ENCODE measurements around the gene RBMS1.

The RBMS1 gene

GRCh38 chr2:160457588-160457987, 36.0 kb downstream of the RBMS1 start:
- Histone ChIP-seq H2BK5ac (ENCODE audit: low read length) (no peak overlapping the region), H2BK15ac (ENCODE audit: low read length) (no peak overlapping the region), H3K27ac (replicated peaks; ENCODE audit: low read length) (no peak overlapping the region), H2AK5ac (ENCODE audit: low read depth, low read length) (no peak overlapping the region), H3K27me3 (ENCODE audit: control insufficient read depth in 3 of 3, insufficient read depth in 3 of 3, low read depth in 1 of 3, low read length in 3 of 3) (no peaks in the 10 kb centered on the region), H2AFZ (ENCODE audit: low read length) (no peak overlapping the region), H3K4me1 (ENCODE audit: control insufficient read depth in 2 of 2, insufficient read depth in 1 of 2, low read depth in 1 of 2, low read length in 2 of 2) (peaks cover 2% of the 10 kb centered on the region in 2 donors), H3K14ac (ENCODE audit: low read length) (no peak overlapping the region), H3K4ac (ENCODE audit: low read length) (no peak overlapping the region), H3K36me3 (replicated peaks in 1 of 2; ENCODE audit: control insufficient read depth in 2 of 2, insufficient read depth in 2 of 2, low read length in 2 of 2) (peaks cover 0 to 14% of the 10 kb centered on the region in 2 donors), H3K4me2 (ENCODE audit: insufficient read depth, low read length, poor library complexity, severe bottlenecking) (no peak overlapping the region), H2BK12ac (ENCODE audit: low read length) (no peak overlapping the region), H3K79me1 (ENCODE audit: low read depth, low read length) (no peaks in the 10 kb centered on the region), H4K8ac (ENCODE audit: low read depth, low read length) (no peak overlapping the region), H3K23ac (ENCODE audit: low read depth, low read length, poor library complexity) (no peak overlapping the region), H3K18ac (ENCODE audit: low read length) (no peak overlapping the region), H4K91ac (ENCODE audit: low read depth, low read length, poor library complexity) (no peak overlapping the region), H2BK120ac (ENCODE audit: low read depth, low read length) (no peak overlapping the region), H3K9ac (ENCODE audit: low read depth, low read length, poor library complexity) (no peak overlapping the region), H3K4me3 (ENCODE audit: low read length in 2 of 2) (no peak overlapping the region), H3K9me3 (replicated peaks in 1 of 2; ENCODE audit: control insufficient read depth in 2 of 2, insufficient read depth in 1 of 2, low read depth in 1 of 2, low read length in 2 of 2) (no peaks in the 10 kb centered on the region)
- no CpG with 5 or more reads among the region's 5 CpGs for WGBS, 2 donors (ENCODE audit: extremely low coverage in 2 of 2, insufficient read length in 2 of 2, insufficient replicate concordance in 1 of 2)
- DNase-seq (ENCODE audit: low spot score) = no peak

GRCh38 chr2:160454070-160454797, 39.4 kb downstream of the RBMS1 start:
- H3K79me1 ChIP-seq (ENCODE audit: low read depth, low read length) = no peaks in the 10 kb centered on the region
- no peak for DNase-seq (ENCODE audit: low spot score)
- no peak overlapping the region for H4K91ac ChIP-seq (ENCODE audit: low read depth, low read length, poor library complexity)
- peaks cover 2% of the 10 kb centered on the region in 2 donors for H3K4me1 ChIP-seq (ENCODE audit: control insufficient read depth in 2 of 2, insufficient read depth in 1 of 2, low read depth in 1 of 2, low read length in 2 of 2)
- no peaks in the 10 kb centered on the region for H3K27me3 ChIP-seq (ENCODE audit: control insufficient read depth in 3 of 3, insufficient read depth in 3 of 3, low read depth in 1 of 3, low read length in 3 of 3)
- no peak overlapping the region for H2BK5ac ChIP-seq (ENCODE audit: low read length)
- H3K4ac ChIP-seq (ENCODE audit: low read length) = no peak overlapping the region
- no peak overlapping the region for H3K4me2 ChIP-seq (ENCODE audit: insufficient read depth, low read length, poor library complexity, severe bottlenecking)
- no peak overlapping the region for H2BK15ac ChIP-seq (ENCODE audit: low read length)
- no peak overlapping the region for H2BK120ac ChIP-seq (ENCODE audit: low read depth, low read length)
- peaks cover 0 to 3% of the 10 kb centered on the region in 2 donors for H3K9me3 ChIP-seq (replicated peaks in 1 of 2; ENCODE audit: control insufficient read depth in 2 of 2, insufficient read depth in 1 of 2, low read depth in 1 of 2, low read length in 2 of 2)
- H3K23ac ChIP-seq (ENCODE audit: low read depth, low read length, poor library complexity) = no peak overlapping the region
- H3K27ac ChIP-seq (replicated peaks; ENCODE audit: low read length) = no peak overlapping the region
- no peak overlapping the region for H4K8ac ChIP-seq (ENCODE audit: low read depth, low read length)
- no peak overlapping the region for H2BK12ac ChIP-seq (ENCODE audit: low read length)
- H3K14ac ChIP-seq (ENCODE audit: low read length) = no peak overlapping the region
- WGBS, 2 donors (ENCODE audit: extremely low coverage in 2 of 2, insufficient read length in 2 of 2, insufficient replicate concordance in 1 of 2) = no CpG with 5 or more reads among the region's 2 CpGs
- H3K4me3 ChIP-seq (ENCODE audit: low read length in 2 of 2) = no peak overlapping the region
- H3K18ac ChIP-seq (ENCODE audit: low read length) = no peak overlapping the region
- peaks cover 0 to 14% of the 10 kb centered on the region in 2 donors for H3K36me3 ChIP-seq (replicated peaks in 1 of 2; ENCODE audit: control insufficient read depth in 2 of 2, insufficient read depth in 2 of 2, low read length in 2 of 2)
- no peak overlapping the region for H2AK5ac ChIP-seq (ENCODE audit: low read depth, low read length)
- no peak overlapping the region for H2AFZ ChIP-seq (ENCODE audit: low read length)
- H3K9ac ChIP-seq (ENCODE audit: low read depth, low read length, poor library complexity) = no peak overlapping the region

GRCh38 chr2:160453111-160453820, 40.3 kb downstream of the RBMS1 start:
- Histone ChIP-seq H3K27ac (replicated peaks; ENCODE audit: low read length) (no peak overlapping the region), H3K9me3 (replicated peaks in 1 of 2; ENCODE audit: control insufficient read depth in 2 of 2, insufficient read depth in 1 of 2, low read depth in 1 of 2, low read length in 2 of 2) (peaks cover 0 to 3% of the 10 kb centered on the region in 2 donors), H2BK12ac (ENCODE audit: low read length) (no peak overlapping the region), H3K4me1 (ENCODE audit: control insufficient read depth in 2 of 2, insufficient read depth in 1 of 2, low read depth in 1 of 2, low read length in 2 of 2) (peaks cover 2% of the 10 kb centered on the region in 2 donors), H3K23ac (ENCODE audit: low read depth, low read length, poor library complexity) (no peak overlapping the region), H3K79me1 (ENCODE audit: low read depth, low read length) (no peaks in the 10 kb centered on the region), H2BK5ac (ENCODE audit: low read length) (no peak overlapping the region), H3K18ac (ENCODE audit: low read length) (no peak overlapping the region), H4K8ac (ENCODE audit: low read depth, low read length) (no peak overlapping the region), H2AFZ (ENCODE audit: low read length) (no peak overlapping the region), H3K4me3 (ENCODE audit: low read length in 2 of 2) (no peak overlapping the region), H2BK120ac (ENCODE audit: low read depth, low read length) (no peak overlapping the region), H2BK15ac (ENCODE audit: low read length) (no peak overlapping the region), H3K4me2 (ENCODE audit: insufficient read depth, low read length, poor library complexity, severe bottlenecking) (no peak overlapping the region), H3K4ac (ENCODE audit: low read length) (no peak overlapping the region), H3K27me3 (ENCODE audit: control insufficient read depth in 3 of 3, insufficient read depth in 3 of 3, low read depth in 1 of 3, low read length in 3 of 3) (no peaks in the 10 kb centered on the region), H3K36me3 (replicated peaks in 1 of 2; ENCODE audit: control insufficient read depth in 2 of 2, insufficient read depth in 2 of 2, low read length in 2 of 2) (peaks cover 0 to 9% of the 10 kb centered on the region in 2 donors), H2AK5ac (ENCODE audit: low read depth, low read length) (no peak overlapping the region), H3K9ac (ENCODE audit: low read depth, low read length, poor library complexity) (no peak overlapping the region), H3K14ac (ENCODE audit: low read length) (no peak overlapping the region), H4K91ac (ENCODE audit: low read depth, low read length, poor library complexity) (no peak overlapping the region)
- WGBS, 2 donors (ENCODE audit: extremely low coverage in 2 of 2, insufficient read length in 2 of 2, insufficient replicate concordance in 1 of 2) = no CpG with 5 or more reads among the region's 3 CpGs
- DNase-seq (ENCODE audit: low spot score) = no peak

GRCh38 chr2:160450486-160450885, 43.1 kb downstream of the RBMS1 start:
- Histone ChIP-seq H3K36me3 (replicated peaks in 1 of 2; ENCODE audit: control insufficient read depth in 2 of 2, insufficient read depth in 2 of 2, low read length in 2 of 2) (peaks cover 0 to 15% of the 10 kb centered on the region in 2 donors), H3K9ac (ENCODE audit: low read depth, low read length, poor library complexity) (no peak overlapping the region), H4K91ac (ENCODE audit: low read depth, low read length, poor library complexity) (no peak overlapping the region), H3K27me3 (ENCODE audit: control insufficient read depth in 3 of 3, insufficient read depth in 3 of 3, low read depth in 1 of 3, low read length in 3 of 3) (no peaks in the 10 kb centered on the region), H2AK5ac (ENCODE audit: low read depth, low read length) (no peak overlapping the region), H2BK12ac (ENCODE audit: low read length) (no peak overlapping the region), H2BK15ac (ENCODE audit: low read length) (no peak overlapping the region), H3K9me3 (replicated peaks in 1 of 2; ENCODE audit: control insufficient read depth in 2 of 2, insufficient read depth in 1 of 2, low read depth in 1 of 2, low read length in 2 of 2) (peaks cover 0 to 17% of the 10 kb centered on the region in 2 donors), H3K27ac (replicated peaks; ENCODE audit: low read length) (no peak overlapping the region), H4K8ac (ENCODE audit: low read depth, low read length) (no peak overlapping the region), H3K79me1 (ENCODE audit: low read depth, low read length) (peaks cover 1% of the 10 kb centered on the region), H3K18ac (ENCODE audit: low read length) (no peak overlapping the region), H3K4me1 (ENCODE audit: control insufficient read depth in 2 of 2, insufficient read depth in 1 of 2, low read depth in 1 of 2, low read length in 2 of 2) (peaks cover 2% of the 10 kb centered on the region in 2 donors), H3K4me2 (ENCODE audit: insufficient read depth, low read length, poor library complexity, severe bottlenecking) (no peak overlapping the region), H3K14ac (ENCODE audit: low read length) (no peak overlapping the region), H2BK120ac (ENCODE audit: low read depth, low read length) (no peak overlapping the region), H3K4me3 (ENCODE audit: low read length in 2 of 2) (no peak overlapping the region), H3K4ac (ENCODE audit: low read length) (no peak overlapping the region), H3K23ac (ENCODE audit: low read depth, low read length, poor library complexity) (no peak overlapping the region), H2AFZ (ENCODE audit: low read length) (no peak overlapping the region), H2BK5ac (ENCODE audit: low read length) (no peak overlapping the region)
- DNase-seq (ENCODE audit: low spot score) = no peak
